GM19468 (cell line): ENCODE data around the gene PDCD4.
A peak's percentile ranks its signal among the peaks of the same experiment; 100 is the strongest.

Experiments
- ATAC-seq: cut with Tn5 transposase; IDR thresholded peaks from one replicate; pipeline ENCODE4 v1.9.1; 2021; ENCODE audit warnings: mild to moderate bottlenecking, moderate library complexity, moderate number of reproducible peaks; ENCODE audit not compliant: unreplicated experiment; ENCODE audit errors: extremely low read depth

The PDCD4 gene

GRCh38 chr10:110859973-110860376 lies 11.8 kb upstream of the PDCD4 start:
- ATAC-seq, result no peak

GRCh38 chr10:110860576-110861241 lies 11.0 kb upstream of the PDCD4 start:
- peak; percentile 29 for ATAC-seq

GRCh38 chr10:110861476-110861875 lies 10.3 kb upstream of the PDCD4 start:
- no peak for ATAC-seq

- no peak for ATAC-seq
Observed at GRCh38 chr10:110861930-110862649, 9.6 kb upstream of the PDCD4 start.

- ATAC-seq, result no peak
Observed at GRCh38 chr10:110862961-110863360, 8.8 kb upstream of the PDCD4 start.

GRCh38 chr10:110863361-110863760 lies 8.4 kb upstream of the PDCD4 start:
- no peak for ATAC-seq

GRCh38 chr10:110863956-110864355 lies 7.8 kb upstream of the PDCD4 start:
- ATAC-seq, result no peak

- ATAC-seq, result peak; percentile 41
Observed at GRCh38 chr10:110864662-110865140, 7.0 kb upstream of the PDCD4 start.

- no peak for ATAC-seq
Observed at GRCh38 chr10:110865186-110865808, 6.4 kb upstream of the PDCD4 start.

- ATAC-seq, result no peak
Observed at GRCh38 chr10:110865809-110866482, 5.8 kb upstream of the PDCD4 start.

- ATAC-seq, result peak; percentile 20
Observed at GRCh38 chr10:110867011-110867806, 4.5 kb upstream of the PDCD4 start.

- ATAC-seq, result no peak
Observed at GRCh38 chr10:110867807-110868465, 3.8 kb upstream of the PDCD4 start.

GRCh38 chr10:110868981-110869380 lies 2.7 kb upstream of the PDCD4 start:
- no peak for ATAC-seq

GRCh38 chr10:110870823-110871297 lies 868 bp upstream of the PDCD4 start:
- ATAC-seq, result no peak

GRCh38 chr10:110872145-110872983 lies 636 bp downstream of the PDCD4 start:
- peak; percentile 5 for ATAC-seq

- no peak for ATAC-seq
Observed at GRCh38 chr10:110872984-110873923, 1.5 kb downstream of the PDCD4 start.

GRCh38 chr10:110873951-110874350 lies 2.2 kb downstream of the PDCD4 start:
- no peak for ATAC-seq
